ENCODE measurements around the gene INO80.

INO80 gene

DNA sequence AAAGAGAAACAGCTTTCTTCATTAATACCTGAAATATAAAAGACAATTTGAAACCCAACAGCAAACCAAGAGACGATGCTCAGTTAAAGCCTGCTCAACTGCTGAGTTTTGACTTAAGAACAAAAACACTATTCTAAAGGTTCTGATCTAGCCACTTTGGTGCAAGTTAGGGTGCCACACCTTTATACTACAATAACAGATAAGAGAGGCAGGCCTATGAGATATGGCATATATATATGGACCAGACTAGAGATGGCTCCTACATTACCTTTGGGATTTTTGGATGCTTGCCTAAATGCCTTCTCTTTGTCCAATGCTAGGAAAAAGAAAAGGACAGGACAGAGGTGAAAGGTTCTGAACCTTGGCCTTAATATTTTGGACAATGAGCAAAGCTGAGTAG is 68.6 kb downstream of the INO80 start:
- peaks cover 4% of the 10 kb centered on the region; the same call in 1 of the 2 replicates for H3K36me3 ChIP-seq (ENCODE audit: insufficient read depth)

DNA sequence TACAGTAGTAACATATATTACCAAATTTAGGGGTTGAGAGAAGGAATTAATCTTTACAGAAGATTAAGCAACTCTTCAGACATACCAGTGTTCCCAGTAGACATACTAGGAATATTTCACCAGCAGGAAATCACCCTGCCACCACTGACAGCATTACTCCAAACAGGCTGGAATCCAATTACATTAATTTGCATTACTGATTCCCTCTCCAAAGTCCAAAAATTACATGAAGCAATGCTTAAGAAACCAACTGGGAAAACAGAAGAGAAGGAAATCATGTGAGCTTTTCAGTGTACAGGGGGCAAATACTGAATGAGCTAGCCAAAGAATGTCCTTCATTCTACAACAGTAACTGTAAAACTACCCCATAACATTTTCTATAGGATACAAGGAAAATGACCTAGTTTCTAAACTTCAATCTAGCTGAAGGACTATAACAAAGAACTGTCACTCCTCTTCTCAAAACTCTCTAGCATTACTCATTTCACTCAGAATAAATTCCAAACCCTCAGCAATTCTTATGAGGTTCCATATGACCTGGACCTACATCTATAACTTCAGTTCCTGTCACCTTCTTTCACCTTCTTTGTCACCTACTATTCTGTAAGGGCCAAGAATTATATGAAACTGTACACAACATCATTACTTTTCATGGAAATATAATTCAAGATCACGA is 72.7 kb downstream of the INO80 start:
- H3K4me1 ChIP-seq (ENCODE audit: low read depth, poor library complexity, severe bottlenecking) = peaks cover 3% of the 10 kb centered on the region
- H2AFZ ChIP-seq (ENCODE audit: low read depth) = no peak overlapping the region
- no peaks in the 10 kb centered on the region for H3K27me3 ChIP-seq (ENCODE audit: insufficient read depth, low read depth)
- no peak overlapping the region for H3K4me2 ChIP-seq
- TF ChIP-seq, protein P1, sequence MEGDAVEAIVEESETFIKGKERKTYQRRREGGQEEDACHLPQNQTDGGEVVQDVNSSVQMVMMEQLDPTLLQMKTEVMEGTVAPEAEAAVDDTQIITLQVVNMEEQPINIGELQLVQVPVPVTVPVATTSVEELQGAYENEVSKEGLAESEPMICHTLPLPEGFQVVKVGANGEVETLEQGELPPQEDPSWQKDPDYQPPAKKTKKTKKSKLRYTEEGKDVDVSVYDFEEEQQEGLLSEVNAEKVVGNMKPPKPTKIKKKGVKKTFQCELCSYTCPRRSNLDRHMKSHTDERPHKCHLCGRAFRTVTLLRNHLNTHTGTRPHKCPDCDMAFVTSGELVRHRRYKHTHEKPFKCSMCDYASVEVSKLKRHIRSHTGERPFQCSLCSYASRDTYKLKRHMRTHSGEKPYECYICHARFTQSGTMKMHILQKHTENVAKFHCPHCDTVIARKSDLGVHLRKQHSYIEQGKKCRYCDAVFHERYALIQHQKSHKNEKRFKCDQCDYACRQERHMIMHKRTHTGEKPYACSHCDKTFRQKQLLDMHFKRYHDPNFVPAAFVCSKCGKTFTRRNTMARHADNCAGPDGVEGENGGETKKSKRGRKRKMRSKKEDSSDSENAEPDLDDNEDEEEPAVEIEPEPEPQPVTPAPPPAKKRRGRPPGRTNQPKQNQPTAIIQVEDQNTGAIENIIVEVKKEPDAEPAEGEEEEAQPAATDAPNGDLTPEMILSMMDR (conservative IDR thresholded peaks at IDR 0.05; ENCODE audit: low read depth, low read length) = no peak
- H3K36me3 ChIP-seq (ENCODE audit: insufficient read depth) = peaks cover 4% of the 10 kb centered on the region; the same call in 1 of the 2 replicates
- H3K27ac ChIP-seq = 0 out of 2 replicates have a peak overlapping the region, but pooled peaks have one; percentile 18
- no peaks in the 10 kb centered on the region for H4K20me1 ChIP-seq (ENCODE audit: insufficient read depth)
- no peaks in the 10 kb centered on the region for H3K79me2 ChIP-seq (ENCODE audit: insufficient read depth, low read depth)
- no peak overlapping the region for H3K9ac ChIP-seq
- H3K4me3 ChIP-seq (IDR thresholded peaks at IDR 0.05; ENCODE audit: insufficient read depth, low read depth, low read length) = no peak overlapping the region

More for the DNA sequence above, 68.6 kb downstream of the INO80 start:
- no peak overlapping the region for H3K27ac ChIP-seq
- no peak overlapping the region for H2AFZ ChIP-seq (ENCODE audit: low read depth)
- H3K4me3 ChIP-seq (IDR thresholded peaks at IDR 0.05; ENCODE audit: insufficient read depth, low read depth, low read length) = no peak overlapping the region
- H3K4me2 ChIP-seq = no peak overlapping the region
- TF ChIP-seq, protein P1 (conservative IDR thresholded peaks at IDR 0.05; ENCODE audit: low read depth, low read length) = no peak
- no peaks in the 10 kb centered on the region for H4K20me1 ChIP-seq (ENCODE audit: insufficient read depth)
- H3K27me3 ChIP-seq (ENCODE audit: insufficient read depth, low read depth) = no peaks in the 10 kb centered on the region
- H3K79me2 ChIP-seq (ENCODE audit: insufficient read depth, low read depth) = no peaks in the 10 kb centered on the region
- no peak overlapping the region for H3K9ac ChIP-seq
- peaks cover 15% of the 10 kb centered on the region for H3K4me1 ChIP-seq (ENCODE audit: low read depth, poor library complexity, severe bottlenecking)

DNA sequence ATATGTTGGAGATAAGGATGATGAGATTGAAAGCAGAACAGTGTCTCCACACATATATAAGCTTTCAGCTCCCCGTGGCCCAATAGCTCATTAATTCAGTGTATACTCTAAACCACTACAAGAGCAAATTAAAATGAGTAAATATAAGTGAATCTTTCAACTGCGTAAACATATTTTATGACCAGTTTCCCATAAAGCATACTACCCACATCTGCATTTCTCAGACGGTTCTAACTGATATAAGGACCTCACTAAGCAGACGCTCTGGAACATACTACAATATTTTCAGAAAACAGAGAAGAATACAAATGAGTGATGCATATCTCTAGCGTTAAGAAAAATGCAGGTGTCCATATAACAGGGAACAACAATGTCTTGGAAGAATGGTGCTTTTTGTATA is 73.2 kb downstream of the INO80 start:
- H3K9ac ChIP-seq = no peak overlapping the region

DNA sequence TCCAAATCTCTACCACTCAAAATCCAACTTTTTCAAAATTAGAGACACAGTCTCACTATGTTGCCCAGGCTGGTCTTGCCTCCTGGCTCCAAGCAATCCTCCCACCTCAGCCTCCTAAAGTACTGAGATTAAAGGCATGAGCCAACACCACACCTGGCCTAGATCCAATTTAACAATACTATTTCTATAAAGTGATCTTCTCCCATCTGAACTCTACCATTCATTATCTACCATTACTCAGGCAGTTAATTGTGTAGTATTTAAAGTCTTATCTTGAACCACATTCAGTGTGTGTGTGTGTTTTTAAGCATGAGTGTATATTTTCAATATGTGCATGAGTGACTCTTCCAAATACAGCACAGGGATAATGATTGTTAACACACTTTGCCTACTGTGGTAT is 77.0 kb downstream of the INO80 start:
- Histone ChIP-seq H3K4me1 (ENCODE audit: low read depth, poor library complexity, severe bottlenecking) (peaks cover 5% of the 10 kb centered on the region), H3K4me2 (no peak overlapping the region), H3K36me3 (ENCODE audit: insufficient read depth) (no peaks in the 10 kb centered on the region), H3K27me3 (ENCODE audit: insufficient read depth, low read depth) (no peaks in the 10 kb centered on the region), H3K4me3 (IDR thresholded peaks at IDR 0.05; ENCODE audit: insufficient read depth, low read depth, low read length) (no peak overlapping the region), H3K9ac (no peak overlapping the region), H4K20me1 (ENCODE audit: insufficient read depth) (no peaks in the 10 kb centered on the region), H3K79me2 (ENCODE audit: insufficient read depth, low read depth) (no peaks in the 10 kb centered on the region), H2AFZ (ENCODE audit: low read depth) (no peak overlapping the region), H3K27ac (no peak overlapping the region)
- TF ChIP-seq, protein P1 (conservative IDR thresholded peaks at IDR 0.05; ENCODE audit: low read depth, low read length) = no peak

More for the DNA sequence above, 73.2 kb downstream of the INO80 start:
- Histone ChIP-seq H2AFZ (ENCODE audit: low read depth) (no peak overlapping the region), H3K36me3 (ENCODE audit: insufficient read depth) (peaks cover 4% of the 10 kb centered on the region; the same call in 1 of the 2 replicates), H4K20me1 (ENCODE audit: insufficient read depth) (no peaks in the 10 kb centered on the region), H3K4me1 (ENCODE audit: low read depth, poor library complexity, severe bottlenecking) (no peaks in the 10 kb centered on the region), H3K79me2 (ENCODE audit: insufficient read depth, low read depth) (no peaks in the 10 kb centered on the region), H3K27me3 (ENCODE audit: insufficient read depth, low read depth) (no peaks in the 10 kb centered on the region), H3K4me2 (no peak overlapping the region), H3K27ac (no peak overlapping the region), H3K4me3 (IDR thresholded peaks at IDR 0.05; ENCODE audit: insufficient read depth, low read depth, low read length) (no peak overlapping the region)
- TF ChIP-seq, protein P1 (conservative IDR thresholded peaks at IDR 0.05; ENCODE audit: low read depth, low read length) = no peak

All from KMS-11 (cell line).